ENCODE results near the gene SLC25A14.
"Not testable (repeated sequence)": the region's sequence is repeated elsewhere in the genome, so short reads cannot be mapped to it uniquely, and the experiment has no call there.

Gene SLC25A14, protein sequence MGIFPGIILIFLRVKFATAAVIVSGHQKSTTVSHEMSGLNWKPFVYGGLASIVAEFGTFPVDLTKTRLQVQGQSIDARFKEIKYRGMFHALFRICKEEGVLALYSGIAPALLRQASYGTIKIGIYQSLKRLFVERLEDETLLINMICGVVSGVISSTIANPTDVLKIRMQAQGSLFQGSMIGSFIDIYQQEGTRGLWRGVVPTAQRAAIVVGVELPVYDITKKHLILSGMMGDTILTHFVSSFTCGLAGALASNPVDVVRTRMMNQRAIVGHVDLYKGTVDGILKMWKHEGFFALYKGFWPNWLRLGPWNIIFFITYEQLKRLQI

DNA sequence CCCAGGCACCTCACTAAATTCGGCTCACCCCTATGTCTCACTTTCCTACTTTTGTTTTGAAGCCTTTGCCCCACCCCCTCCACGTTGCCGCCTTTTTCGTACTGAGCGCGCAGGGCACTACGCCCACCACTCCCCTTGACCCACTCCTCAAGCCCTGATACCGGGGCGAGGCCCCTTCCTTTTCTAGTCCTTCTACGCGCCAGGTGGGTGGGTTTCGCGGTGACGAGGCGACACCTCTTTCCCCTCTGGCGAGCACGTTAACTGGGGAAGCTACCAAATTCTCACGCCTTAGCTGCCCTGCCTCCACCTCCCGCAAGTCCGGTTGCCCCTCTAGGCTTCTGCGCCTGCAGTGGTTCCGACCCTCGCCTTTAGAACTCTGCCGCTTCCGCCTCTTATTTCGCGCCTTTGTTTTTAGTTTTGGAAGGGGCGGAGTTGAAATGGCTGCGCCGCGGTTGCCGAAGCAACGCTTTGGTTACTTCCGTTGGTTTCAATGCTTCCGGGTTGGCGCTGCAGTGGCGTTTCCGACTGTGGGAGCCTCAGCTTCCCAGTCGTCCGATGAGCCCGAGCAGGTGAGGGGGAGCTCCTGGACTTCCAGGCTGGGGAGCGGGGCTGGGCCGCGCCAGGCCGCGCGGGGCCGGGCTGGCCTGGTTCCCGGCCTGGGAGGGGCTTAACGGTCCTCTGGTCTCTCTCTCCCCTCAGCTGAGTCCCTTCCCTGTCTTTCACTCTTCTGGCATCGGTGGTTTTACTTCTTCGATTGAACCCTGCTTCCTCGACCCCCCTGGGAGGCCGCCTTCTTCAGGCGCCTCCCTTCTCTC lies at the start of gene SLC25A14:
Gene SLC25A14 (plus strand): TSS at position 512 of the 815 bp plus-strand sequence. CDS start 360 bp downstream, outside the sequence.
- DNase-seq, result peak in 13 of 14 donors; percentile 0 to 62 (median 33)

DNA sequence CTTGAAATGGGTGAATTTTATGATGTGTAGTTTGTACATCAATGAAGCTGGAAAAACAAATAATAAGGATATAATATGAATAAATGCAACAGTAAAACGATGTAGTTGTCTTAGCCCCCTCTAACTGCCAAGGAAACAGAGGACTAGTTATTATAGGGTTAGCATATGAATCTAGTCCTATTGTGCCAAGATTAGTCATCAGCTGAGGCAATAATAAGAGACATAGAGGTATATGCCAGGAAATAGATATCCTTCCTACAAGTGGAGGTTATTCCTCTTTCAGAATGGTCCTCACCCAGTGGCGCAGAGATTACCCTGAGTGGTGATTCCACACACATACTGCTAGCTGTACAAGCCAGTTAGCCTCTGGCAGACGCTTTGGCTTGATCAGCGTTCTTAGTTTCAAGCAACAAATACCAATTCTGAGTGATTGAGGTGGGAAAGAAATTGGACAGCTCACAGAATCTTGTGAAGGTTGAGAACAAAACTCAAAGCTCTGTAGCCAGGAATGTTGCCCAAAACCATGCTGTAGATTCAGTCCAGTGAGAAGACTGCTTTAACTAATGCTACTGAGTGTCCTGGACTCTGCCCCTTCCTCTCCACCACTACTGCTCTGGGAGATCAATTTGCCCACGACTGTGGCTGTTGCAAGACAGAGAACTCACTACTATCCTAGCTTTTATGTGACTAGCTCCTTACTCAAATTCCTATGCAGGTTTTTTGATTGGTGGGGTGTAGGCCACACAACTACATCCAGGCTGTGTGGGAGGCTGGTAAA lies 44.0 kb upstream of the SLC25A14 start:
- no peak for DNase-seq

DNA sequence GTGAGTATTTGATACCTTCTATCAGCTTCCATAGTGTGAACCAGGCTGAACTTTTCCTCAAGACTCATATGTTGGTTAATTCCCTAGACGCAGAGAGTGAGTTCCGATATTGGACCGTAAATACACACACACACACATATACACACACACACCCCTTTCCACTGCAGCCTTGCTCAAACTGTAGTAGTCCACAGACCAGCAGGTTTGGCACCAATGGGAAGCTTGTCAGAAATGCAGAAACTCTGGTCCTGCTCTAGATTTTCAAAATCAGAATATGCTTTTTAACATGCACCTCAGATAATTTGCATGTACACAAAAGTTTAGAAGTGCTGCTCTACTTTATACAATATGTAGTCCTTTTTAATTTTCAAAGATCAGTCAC lies 43.4 kb upstream of the SLC25A14 start:
- DNase-seq, result no peak

DNA sequence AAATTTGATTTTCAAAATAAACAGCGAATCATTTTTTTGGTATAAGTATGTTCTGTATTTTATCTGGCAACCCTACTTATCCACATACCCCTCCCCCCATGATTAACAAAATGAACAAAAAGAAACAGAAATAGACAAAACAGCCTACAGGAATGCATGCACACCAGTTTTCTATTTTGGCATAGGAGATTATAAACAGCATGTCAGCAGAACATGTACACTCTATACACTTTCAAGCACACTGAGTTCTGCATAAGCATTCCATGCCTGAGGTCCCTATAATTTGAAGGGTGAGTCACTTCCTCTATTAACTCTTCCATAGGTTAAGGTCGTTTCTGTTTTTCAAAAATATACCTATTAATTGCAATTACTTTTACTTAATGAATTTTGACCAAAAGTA lies 43.0 kb upstream of the SLC25A14 start:
- DNase-seq, result no peak

DNA sequence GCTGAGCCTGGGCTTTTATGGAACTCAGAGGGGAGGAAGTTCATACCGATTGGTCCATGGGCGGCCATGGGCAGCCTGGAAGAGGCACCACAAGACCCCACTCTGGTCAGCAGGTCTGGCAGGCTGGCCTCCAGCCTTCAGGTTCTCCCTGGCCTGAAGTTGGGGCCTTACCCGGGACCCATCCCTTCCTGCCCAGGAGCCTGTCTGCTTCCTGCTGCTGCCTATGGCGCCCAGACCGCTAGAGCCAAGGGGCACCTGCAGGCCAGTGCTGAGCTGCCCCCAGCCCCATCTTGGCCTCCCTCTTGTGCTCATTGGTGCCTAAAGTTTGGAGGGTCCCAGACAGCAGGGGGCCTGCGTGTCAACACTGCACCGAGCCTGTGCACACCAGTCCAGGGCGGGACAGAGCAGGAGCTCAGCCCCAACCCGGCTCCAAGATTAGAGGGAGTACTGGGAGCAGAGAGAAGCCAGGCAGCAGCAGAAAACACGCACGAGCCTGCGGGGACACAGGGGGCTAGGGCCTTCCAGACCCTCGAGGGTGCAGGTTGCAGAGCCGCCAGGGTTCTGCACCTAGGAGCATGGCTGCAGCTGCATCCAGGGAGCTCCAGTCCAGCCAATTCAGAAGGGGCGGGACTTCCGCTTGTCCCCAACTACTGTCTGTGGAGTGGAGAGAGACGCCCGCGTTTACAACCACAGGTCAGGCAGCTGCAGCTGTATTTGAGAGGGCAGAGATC lies 40.3 kb upstream of the SLC25A14 start:
- DNase-seq, result no peak

DNA sequence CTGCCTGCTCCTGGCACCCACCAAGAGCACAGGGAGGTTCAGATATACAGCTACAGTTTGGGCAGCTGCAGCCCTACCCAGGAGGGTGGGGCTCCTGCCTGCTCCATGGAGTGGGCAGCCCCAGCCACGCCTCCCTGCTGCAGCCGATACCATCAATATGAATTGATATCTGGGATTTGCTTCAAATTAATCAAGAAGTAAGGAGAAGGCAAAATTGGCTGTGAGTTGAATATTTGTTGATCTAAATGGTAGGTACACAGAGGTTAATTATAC lies 39.8 kb upstream of the SLC25A14 start:
- no peak for DNase-seq

DNA sequence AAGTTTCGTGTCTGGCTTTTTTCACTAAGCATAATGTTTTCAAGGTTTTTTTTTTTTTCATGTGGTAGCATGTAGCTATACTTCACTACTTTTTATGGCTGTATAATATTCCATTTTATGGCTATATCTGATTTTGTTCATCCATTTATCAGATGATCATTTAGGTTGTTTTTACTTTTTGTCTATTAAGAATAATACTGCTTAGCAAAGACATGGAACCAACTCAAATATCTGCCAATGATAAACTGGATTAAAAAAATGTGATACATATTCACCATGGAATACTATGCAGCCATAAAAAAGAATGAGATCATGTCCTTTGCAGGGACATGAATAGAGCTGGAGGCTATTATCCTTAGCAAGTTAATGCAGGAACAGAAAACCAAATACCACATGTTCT lies 38.3 kb upstream of the SLC25A14 start:
- DNase-seq, result no peak

DNA sequence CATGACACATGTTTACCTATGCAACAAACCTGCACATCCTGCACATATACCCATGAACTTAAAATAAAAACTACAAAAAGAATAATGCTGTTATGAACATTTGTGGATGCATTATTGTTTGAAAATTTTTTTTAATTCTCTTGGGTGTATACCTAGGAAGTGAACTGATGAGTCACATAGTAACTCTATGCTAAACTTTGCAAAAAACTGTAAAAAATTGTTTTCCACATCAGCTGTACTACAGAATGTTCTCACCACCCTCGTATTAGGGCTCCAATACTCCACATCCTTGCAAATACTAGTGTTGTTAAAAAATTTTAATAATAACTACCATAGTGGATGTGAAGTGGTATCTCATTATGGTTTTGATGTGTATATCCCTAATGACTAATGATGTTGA lies 37.7 kb upstream of the SLC25A14 start:
- DNase-seq, result no peak

DNA sequence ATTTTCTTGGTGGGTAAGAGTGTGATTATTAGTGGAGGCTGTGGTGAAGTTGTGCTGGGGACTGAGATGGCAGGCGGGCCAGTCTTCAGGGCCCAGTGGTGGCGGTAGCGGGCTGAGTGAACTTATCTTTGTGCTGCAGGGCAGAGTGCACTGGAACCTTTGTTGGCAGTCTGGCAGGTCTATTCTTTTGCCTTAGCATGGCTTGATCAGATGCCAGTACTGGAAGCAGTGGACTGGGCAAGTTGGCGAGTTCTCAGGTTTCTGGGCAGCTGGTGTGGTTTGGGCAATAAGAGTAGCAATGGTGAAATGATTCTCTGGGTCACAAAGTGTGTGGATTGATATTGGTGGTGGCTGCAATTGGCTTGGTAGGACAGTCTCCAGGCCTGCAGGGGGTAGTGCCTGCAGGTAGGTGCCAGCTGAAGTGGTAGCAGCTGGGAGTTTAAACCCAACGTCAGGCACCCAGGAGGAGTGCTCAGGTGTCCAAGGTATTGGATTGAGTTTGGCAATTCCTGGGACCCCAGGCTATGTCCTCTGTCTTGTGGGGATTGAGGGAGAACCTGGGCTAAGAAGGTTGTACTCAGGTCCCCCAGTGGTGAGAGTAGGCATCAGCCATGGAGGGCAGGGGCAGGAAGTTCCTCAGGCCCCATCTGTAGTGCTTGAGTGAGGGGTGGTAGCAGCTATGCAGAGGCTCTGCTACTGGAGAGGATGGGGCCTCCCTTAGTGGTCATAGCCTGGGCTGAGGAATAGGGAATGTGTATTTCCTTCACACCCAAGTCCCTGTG lies 34.9 kb upstream of the SLC25A14 start:
- no peak for DNase-seq

DNA sequence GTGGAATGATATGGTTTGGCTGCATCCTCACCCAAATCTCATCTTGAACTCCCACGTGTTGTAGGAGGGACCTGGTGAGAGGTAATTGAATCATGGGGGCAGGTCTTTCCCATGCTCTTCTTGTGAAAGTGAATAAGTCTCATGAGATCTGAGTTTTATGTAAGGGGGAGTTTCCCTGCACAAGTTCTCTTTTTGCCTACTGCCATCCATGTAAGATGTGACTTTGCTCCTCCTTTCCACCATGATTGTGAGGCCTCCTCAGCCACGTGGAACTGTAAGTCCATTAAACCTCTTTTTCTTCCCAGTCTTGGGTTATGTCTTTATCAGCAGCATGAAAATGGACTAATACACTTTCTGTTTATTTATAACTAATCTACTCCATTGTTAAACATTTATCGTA lies 19.8 kb upstream of the SLC25A14 start:
- not testable (repeated sequence) for DNase-seq

DNA sequence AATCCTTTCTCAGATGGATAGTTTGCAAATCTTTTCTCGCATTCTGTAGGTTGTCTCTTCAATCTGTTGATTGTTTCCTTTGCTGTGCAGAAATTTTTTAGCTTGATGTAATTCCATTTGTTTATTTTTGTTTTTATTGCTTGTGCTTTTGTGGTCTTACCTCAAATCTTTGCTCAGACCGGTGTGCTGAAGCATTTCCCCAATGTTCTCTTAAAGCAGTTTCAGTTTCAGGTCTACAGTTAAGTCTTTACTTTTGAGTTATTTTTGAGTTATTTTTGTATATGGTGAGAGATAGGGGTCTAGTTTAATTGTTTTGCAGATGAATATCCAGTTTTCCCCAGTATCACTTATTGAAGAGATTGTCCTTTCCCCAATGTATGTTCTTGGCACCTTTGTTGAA lies 18.2 kb upstream of the SLC25A14 start:
- no peak for DNase-seq

DNA sequence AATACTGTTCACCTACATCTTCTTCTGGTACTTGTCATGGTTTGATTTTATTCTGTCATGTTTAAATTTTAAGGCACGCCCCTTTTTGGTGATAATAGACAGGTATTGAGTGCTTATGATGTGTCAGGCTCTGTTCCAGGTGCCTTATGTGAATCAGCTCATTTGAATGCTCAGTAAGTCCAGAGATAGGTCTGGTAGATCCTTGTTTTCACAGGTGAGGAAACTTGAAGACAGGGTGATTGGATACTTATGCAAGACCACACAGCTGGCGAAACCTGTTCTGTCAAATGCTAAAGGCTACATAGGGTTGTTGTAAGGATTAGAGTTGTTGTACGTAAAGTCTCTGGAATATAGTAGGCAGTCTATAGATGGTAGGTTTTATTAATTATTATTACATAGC lies 9.6 kb upstream of the SLC25A14 start:
- no peak for DNase-seq

DNA sequence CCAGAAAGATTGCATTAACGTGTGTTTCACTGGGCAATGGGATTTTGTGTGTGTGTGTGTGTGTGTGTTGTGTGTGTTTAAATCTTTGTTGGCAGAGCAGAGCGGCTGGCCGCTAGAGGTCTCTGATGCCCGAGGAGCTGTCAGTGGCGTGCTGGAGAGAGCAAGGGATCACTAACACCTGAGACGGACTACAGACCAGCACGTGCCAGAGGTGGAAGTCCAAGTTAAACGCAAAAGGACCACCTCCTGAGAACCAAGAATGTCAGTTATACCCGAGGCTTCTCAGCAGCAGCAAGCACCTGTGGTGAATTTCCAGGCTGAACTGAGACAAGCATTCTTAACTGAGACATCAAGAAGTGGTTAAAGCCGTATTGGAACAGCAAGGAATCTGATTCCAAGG lies 9.0 kb upstream of the SLC25A14 start:
- peak in 3 of 14 donors; percentile 1 to 5 (median 1) for DNase-seq

DNA sequence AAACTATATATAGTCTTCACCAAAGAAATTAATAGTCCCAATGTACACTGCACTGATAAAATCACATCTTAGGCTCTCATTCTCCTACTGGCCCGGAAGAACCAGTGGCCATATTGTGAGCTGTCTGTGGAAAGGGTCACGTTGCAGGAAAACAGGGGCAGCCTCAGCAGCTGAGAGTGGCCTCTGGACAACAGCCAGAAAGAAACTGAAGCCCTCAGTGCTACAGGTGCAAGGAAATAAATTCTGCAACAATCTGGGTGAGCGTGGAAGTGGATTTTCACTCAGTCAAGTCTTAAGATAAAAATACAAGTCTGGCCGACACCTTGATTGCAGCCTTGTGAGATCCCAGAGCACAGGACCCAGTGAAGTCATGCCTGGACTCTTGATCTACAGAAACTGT lies 3.2 kb upstream of the SLC25A14 start:
- no peak for DNase-seq

DNA sequence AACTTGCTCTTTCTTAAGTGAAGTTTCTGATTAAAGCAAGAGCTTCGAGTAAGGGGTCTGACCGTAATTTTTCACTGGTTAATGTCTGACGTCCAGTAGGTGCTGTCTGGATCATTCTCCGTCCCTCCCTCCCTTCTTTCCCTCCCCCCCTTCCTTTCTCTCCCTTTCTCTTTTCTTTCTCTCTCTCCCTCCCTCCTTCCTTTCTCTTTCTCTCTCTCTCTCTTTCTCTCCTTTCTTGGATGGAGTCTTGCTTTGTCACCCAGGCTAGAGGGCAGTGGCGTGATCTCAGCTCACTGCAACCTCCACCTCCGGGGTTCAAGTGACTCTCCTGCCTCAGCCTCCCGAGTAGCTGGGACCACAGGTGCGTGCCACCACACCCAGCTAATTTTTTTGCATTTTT lies 850 bp upstream of the SLC25A14 start:
- DNase-seq, result not testable (repeated sequence)

DNA sequence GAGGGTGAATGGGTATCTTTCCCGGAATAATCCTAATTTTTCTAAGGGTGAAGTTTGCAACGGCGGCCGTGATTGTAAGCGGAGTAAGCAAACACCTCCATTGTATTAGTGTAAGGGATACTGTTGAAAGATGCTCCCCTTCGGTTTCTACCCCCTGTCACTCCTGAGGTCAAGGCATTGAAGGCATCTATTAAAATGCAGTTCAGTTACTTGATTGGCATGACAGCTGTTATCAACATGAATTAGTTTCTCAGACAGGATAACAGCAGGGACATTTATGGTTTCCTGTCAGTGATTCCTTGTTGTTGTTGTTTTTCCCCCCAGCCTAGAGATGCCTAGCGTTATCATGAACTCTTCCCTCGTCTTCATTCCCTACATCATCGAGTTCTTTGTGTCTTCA lies 552 bp downstream of the SLC25A14 start:
- no peak for DNase-seq

DNA sequence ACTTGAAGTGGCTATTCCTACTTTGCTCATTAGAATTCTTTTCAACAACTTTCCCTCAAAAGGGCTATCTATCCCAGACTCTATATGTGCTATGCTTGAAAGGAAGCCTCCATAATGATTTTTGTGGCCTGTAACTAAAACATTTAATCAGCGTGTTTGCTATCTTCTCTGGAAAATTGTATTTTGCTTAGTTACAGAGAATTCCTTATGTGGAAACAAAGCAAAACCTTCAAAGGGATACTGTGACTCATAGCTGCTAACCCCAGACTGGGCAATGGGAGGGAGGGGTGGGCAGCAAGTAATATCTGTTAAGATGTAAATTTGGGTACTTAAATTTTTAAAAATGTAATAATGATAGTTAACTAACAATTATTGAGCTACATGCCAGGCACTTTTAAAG lies 3.7 kb downstream of the SLC25A14 start:
- DNase-seq, result no peak

DNA sequence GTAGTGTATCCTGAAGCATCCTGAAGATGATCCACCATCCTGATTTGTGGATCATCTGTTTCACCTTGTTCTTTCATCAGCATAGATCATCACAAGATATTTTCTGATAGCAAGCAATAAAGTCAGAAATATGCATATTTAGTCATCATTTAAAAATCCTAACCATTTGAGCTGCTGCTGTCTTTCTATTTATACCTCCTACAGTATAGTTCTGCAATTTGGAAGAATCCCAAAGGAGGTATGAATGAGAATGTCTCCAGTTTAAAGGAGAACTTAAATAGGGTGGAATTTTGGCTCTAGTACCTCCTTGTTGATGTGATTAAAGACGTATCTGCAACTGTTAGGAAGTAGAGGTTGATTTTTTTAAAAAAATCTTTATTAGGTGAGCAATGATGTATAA lies 7.6 kb downstream of the SLC25A14 start:
- no peak for DNase-seq

DNA sequence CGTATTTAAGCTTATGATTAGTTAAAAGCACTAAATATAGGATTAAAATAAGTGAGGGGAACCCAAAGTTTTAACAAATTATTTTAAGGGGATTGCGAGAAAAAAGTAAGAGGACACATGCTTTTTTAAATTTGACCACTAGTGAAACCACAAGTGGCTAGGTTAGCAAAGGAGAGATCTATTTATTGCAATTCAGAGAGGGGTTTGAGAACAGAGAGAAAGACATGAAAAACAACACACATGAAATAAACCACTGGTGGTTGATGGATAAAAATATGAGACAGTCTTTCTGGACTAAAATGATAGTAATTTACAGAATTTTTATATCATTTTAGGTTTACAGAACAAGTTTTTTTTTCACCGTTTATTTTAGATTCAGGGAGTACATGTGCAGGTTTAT lies 11.8 kb downstream of the SLC25A14 start:
- no peak for DNase-seq

DNA sequence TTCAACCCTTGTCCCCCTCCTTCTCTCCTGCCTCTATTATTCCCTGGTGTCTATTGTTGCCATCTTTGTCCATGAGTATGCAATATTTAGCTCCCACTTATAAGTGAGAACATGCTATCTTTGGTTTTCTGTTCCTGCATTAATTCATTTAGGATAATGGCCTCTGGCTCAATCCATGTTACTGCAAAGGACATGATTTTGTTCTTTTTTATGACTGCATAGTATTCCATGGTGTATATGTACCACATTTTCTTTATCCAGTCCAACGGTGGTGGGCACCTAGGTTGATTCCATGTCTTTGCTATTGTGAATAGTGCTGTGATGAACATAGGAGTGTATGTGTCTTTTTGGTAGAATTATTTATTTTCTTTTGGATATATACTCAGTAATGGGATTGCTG lies 12.3 kb downstream of the SLC25A14 start:
- not testable (repeated sequence) for DNase-seq

DNA sequence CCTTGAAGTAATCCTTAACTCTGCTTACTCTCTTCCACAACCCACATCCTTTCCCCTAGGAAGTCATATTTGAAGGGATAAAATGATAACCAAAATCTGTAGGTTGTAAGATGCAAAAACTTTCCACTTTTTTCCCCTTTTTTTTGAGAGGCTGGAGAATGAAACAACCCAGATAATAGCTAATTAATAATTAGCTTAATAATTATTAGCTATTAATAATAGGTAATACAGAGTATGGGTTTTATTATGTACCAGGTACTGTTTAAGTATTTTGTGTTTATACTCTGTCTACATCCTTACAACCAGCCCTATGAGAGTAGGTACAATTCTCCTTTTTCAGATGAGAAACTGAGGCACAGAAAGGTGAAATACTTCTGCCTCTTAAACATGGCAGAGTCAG lies 36.4 kb downstream of the SLC25A14 start:
- no peak for DNase-seq

All from C1 segment of cervical spinal cord (tissue), 14 donors.